Testis (tissue), 3 donors: ENCODE measurements around the gene CHD2. TPM values are rescaled to one million over a fixed set of nuclear protein-coding genes. Genes with fewer than 3 reads are reported as not detected.

Experiments
- DNase-seq: peaks from one replicate; pipeline ENCODE4 v3.0.0-alpha.2; 2019
- H3K27ac ChIP-seq, 2 donors: fragments of 200-600 bp; sonication (generic); one replicate each; pipeline ENCODE4 v1.5.1; 2019
- H3K27me3 ChIP-seq: fragments of 200-600 bp; sonication (generic); one replicate; pipeline ENCODE4 v1.5.1; 2019
- H3K36me3 ChIP-seq: fragments of 200-600 bp; sonication (generic); one replicate; pipeline ENCODE4 v1.5.1; 2017; ENCODE audit warnings: low read depth; ENCODE audit errors: missing control alignments
- H3K4me1 ChIP-seq: fragments of 200-600 bp; sonication (generic); one replicate; pipeline ENCODE4 v1.5.1; 2019
- H3K4me3 ChIP-seq, 2 donors: fragments of 200-600 bp; sonication (generic); one replicate each; pipeline ENCODE4 v1.5.1; 2017 to 2019
- H3K9me3 ChIP-seq: fragments of 200-600 bp; sonication (generic); one replicate; pipeline ENCODE4 v1.5.1; 2017
- CTCF ChIP-seq, 3 experiments: fragments of 450-650 bp in 2 of 3; fragments of 200-600 bp in 1 of 3; sonication (generic) in 1 of 3; IDR thresholded peaks; one replicate each; pipeline ENCODE4 v1.5.1; 2016 to 2019; ENCODE audit warnings: antibody characterized with exemption in 3 of 3, mild to moderate bottlenecking in 2 of 3, moderate library complexity in 1 of 3
- POLR2A ChIP-seq: fragments of 450-650 bp; IDR thresholded peaks from one replicate; pipeline ENCODE4 v1.6.1; 2017; ENCODE audit warnings: antibody characterized with exemption, mild to moderate bottlenecking, moderate library complexity
- WGBS, 2 donors: methylation state at CpG; one replicate each; pipeline ENCODE4 v1.1.5; 2018; 5-methylcytosine and 5-hydroxymethylcytosine counted together
- intact Hi-C: fragments of 100-400 bp; cut with DNase I; formaldehyde crosslinking; loops from one replicate; pipeline ENCODE4 v1.15.1; 2023; ENCODE audit warnings: low total_unique reads
- polyA plus RNA-seq: library from polyadenylated mRNA; stranded (reverse); fragments of 350-450 nt; fragmentation: Illumina TruSeq; extraction: RNeasy Lipid Tissue Mini Kit (QIAGEN cat#74804); gene quantifications from one replicate; pipeline ENCODE4 v1.2.3, GENCODE V29; 2014; ENCODE audit warnings: low read depth, low replicate concordance; ENCODE audit not compliant: insufficient read depth
- total RNA-seq, 2 donors: library from RNA; depleted of rRNA; stranded (reverse); fragments of >200 nt; gene quantifications; one replicate each; pipeline ENCODE4 v1.2.3, GENCODE V29; 2016

The CHD2 gene
- total and polyA plus RNA-seq, 3 donors from 2014 or later: 64.5 to 129 (median 113) TPM

DNA sequence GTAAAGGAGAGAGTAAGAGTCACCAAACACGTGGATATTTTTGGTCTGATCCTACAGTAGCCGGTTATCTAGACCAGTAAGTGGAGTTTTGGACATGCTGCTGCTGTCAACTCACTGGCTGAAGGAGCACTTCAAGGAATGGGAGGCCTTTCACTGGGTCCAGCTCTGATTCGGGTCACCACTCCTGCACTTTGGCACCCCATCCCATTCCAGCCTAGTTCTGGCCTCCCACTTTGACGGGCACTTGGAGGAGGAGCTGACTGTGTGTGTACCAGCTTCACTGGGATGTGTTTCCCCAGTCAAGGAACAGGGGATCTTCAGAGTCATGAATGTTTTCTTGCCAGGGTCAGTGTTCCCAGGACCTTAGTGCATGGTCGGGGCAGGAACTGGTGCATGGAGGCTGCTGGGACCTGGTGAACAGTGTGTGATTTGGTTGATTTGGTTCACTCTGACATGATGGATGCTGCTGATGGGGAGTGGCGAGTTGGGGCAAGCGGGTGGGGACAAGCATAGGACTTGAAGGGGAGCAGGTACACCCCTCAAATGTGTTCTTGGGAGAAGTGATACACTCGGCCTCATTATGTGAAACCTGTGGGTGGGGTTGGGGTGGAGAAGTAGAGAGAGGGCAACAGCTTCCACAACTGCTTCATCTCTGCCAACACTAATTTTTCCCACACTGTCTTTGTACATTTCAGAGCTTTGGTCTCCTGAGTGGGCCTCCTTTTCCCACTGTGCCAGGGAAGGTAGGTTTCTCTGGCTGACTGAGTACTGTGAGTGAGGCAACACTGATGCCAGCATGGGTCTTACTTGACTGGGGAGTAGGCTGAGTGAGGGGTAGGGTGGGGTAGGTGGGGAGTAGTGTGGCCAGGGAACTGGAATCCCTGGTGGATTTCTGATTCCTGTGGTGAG, 124.8 kb downstream of the CHD2 start:
- Histone ChIP-seq H3K36me3 (no peaks in the 10 kb centered on the region), H3K27me3 (no peaks in the 10 kb centered on the region), H3K4me1 (peaks cover 31% of the 10 kb centered on the region), H3K4me3 (no peak overlapping the region), H3K9me3 (no peaks in the 10 kb centered on the region), H3K27ac (no peak overlapping the region)
- TF ChIP-seq POLR2A (no peak), CTCF (IDR thresholded peaks at IDR 0.05) (no peak)
- intact Hi-C loops: no loop called here
- WGBS, 2 donors: 77 to 91% methylated on average over 8 of the region's 8 CpGs
- no peak for DNase-seq

GRCh38 chr15:93025625-93025982, 125.5 kb downstream of the CHD2 start:
- Histone ChIP-seq H3K4me3 (no peak overlapping the region), H3K36me3 (no peaks in the 10 kb centered on the region), H3K27ac (no peak overlapping the region), H3K4me1 (peaks cover 31% of the 10 kb centered on the region), H3K9me3 (no peaks in the 10 kb centered on the region), H3K27me3 (no peaks in the 10 kb centered on the region)
- intact Hi-C loops: no loop called here
- no peak for TF ChIP-seq CTCF (IDR thresholded peaks at IDR 0.05)
- no peak for TF ChIP-seq POLR2A
- 73 to 86% methylated on average over 1 of the region's 1 CpG for WGBS, 2 donors
- peak; percentile 12 for DNase-seq

GRCh38 chr15:93026380-93026817, 126.3 kb downstream of the CHD2 start:
- no peak overlapping the region for H3K27ac ChIP-seq
- no peaks in the 10 kb centered on the region for H3K27me3 ChIP-seq
- no peaks in the 10 kb centered on the region for H3K9me3 ChIP-seq
- H3K4me3 ChIP-seq: no peak overlapping the region
- H3K36me3 ChIP-seq: no peaks in the 10 kb centered on the region
- intact Hi-C loops: no loop called here
- WGBS, 2 donors: 73 to 80% methylated on average over 4 to 9 of the region's 9 CpGs
- TF ChIP-seq CTCF (IDR thresholded peaks at IDR 0.05) (no peak), POLR2A (no peak)
- DNase-seq: peak; percentile 14
- peaks cover 31% of the 10 kb centered on the region for H3K4me1 ChIP-seq

DNA sequence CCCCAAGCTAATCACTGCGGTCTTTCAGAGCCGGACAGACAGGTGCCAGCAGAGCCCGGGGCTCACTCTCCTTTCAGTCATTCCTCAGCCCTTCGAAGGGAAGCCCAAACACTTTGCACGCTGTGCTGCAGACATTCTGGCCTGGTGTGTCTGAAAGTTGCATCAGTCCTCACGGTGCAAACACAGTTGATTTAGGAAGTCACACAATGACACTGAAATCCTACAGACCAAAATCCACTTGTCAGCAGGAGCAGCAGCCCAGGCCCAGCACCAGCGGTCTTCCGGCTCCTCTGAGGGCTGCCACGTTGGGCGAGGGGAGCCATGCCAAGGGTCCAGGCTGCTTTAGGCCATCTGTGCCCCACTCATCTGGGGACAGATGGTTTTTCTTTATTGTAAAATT, 127.3 kb downstream of the CHD2 start:
- 86 to 88% methylated on average over 10 of the region's 10 CpGs for WGBS, 2 donors
- intact Hi-C loops: no loop called here
- H3K27me3 ChIP-seq: no peaks in the 10 kb centered on the region
- peaks cover 31% of the 10 kb centered on the region for H3K4me1 ChIP-seq
- DNase-seq: peak; percentile 14
- H3K27ac ChIP-seq: no peak overlapping the region
- H3K36me3 ChIP-seq: no peaks in the 10 kb centered on the region
- TF ChIP-seq CTCF (IDR thresholded peaks at IDR 0.05) (no peak), POLR2A (no peak)
- no peaks in the 10 kb centered on the region for H3K9me3 ChIP-seq
- H3K4me3 ChIP-seq: no peak overlapping the region
